WTC11 (cell line): ENCODE results near the gene IRF4. TPM values are rescaled to one million over a fixed set of nuclear protein-coding genes. Genes with fewer than 3 reads are reported as not detected.

ENCODE experiments used
- EMX1 ChIP-seq: fragments of 250-450 bp; sonication (Bioruptor Pico); IDR thresholded peaks from 2 replicates; pipeline ENCODE4 v1.8.0; 2021; ENCODE audit warnings: mild to moderate bottlenecking
- FOXJ3 ChIP-seq: sonication (generic); formaldehyde crosslinking; IDR thresholded peaks from 2 replicates; pipeline ENCODE4 v1.9.0; 2021; ENCODE audit warnings: missing genetic modification reagents, mild to moderate bottlenecking, borderline replicate concordance
- GABPB1 ChIP-seq: sonication (generic); formaldehyde crosslinking; IDR thresholded peaks from 2 replicates; pipeline ENCODE4 v1.8.1; 2023; ENCODE audit warnings: mild to moderate bottlenecking, missing genetic modification reagents
- JAZF1 ChIP-seq: fragments of 250-450 bp; sonication (Bioruptor Pico); IDR thresholded peaks from 2 replicates; pipeline ENCODE4 v1.9.0; 2021; ENCODE audit warnings: moderate library complexity, mild to moderate bottlenecking, inconsistent platforms
- MYBL2 ChIP-seq: sonication (generic); formaldehyde crosslinking; IDR thresholded peaks from 2 replicates; pipeline ENCODE4 v1.8.1; 2023; ENCODE audit warnings: mild to moderate bottlenecking, moderate library complexity, missing genetic modification reagents
- NFATC4 ChIP-seq: fragments of 250-450 bp; sonication (Bioruptor Pico); IDR thresholded peaks from 2 replicates; pipeline ENCODE4 v1.9.0; 2021; ENCODE audit warnings: mild to moderate bottlenecking
- NFE2L1 ChIP-seq: sonication (generic); formaldehyde crosslinking; IDR thresholded peaks from 2 replicates; pipeline ENCODE4 v1.8.1; 2023; ENCODE audit warnings: missing genetic modification reagents
- NR3C1 ChIP-seq: sonication (generic); formaldehyde crosslinking; conservative IDR thresholded peaks from 2 replicates; pipeline ENCODE4 v1.8.1; 2023; ENCODE audit warnings: low read depth, mild to moderate bottlenecking, missing genetic modification reagents
- RORB ChIP-seq: fragments of 250-450 bp; sonication (Bioruptor Pico); IDR thresholded peaks from 2 replicates; pipeline ENCODE4 v1.9.0; 2021; ENCODE audit warnings: mild to moderate bottlenecking
- TEAD4 ChIP-seq: sonication (generic); formaldehyde crosslinking; IDR thresholded peaks from 2 replicates; pipeline ENCODE4 v1.8.0; 2022; ENCODE audit warnings: mild to moderate bottlenecking, missing genetic modification reagents
- ZNF121 ChIP-seq: sonication (generic); formaldehyde crosslinking; IDR thresholded peaks from 2 replicates; pipeline ENCODE4 v1.8.0; 2023; ENCODE audit warnings: missing genetic modification reagents
- ZNF423 ChIP-seq: fragments of 250-450 bp; sonication (Bioruptor Pico); IDR thresholded peaks from 2 replicates; pipeline ENCODE4 v2.1.2; 2022; ENCODE audit warnings: mild to moderate bottlenecking, moderate library complexity
- total RNA-seq: library from RNA; stranded (reverse); gene quantifications from 3 replicates; pipeline ENCODE4 v1.2.3, GENCODE V29; 2021
- TF ChIP-seq, protein P1 (sequence below): sonication (generic); formaldehyde crosslinking; IDR thresholded peaks from 2 replicates; pipeline ENCODE4 v1.8.1; 2022; ENCODE audit warnings: mild to moderate bottlenecking, moderate library complexity, missing genetic modification reagents
- TF ChIP-seq, protein P2 (sequence below): sonication (generic); formaldehyde crosslinking; conservative IDR thresholded peaks from 2 replicates; pipeline ENCODE4 v1.8.1; 2023; ENCODE audit warnings: mild to moderate bottlenecking, low read depth, missing genetic modification reagents, moderate library complexity
- TF ChIP-seq, protein P3 (sequence below): sonication (generic); formaldehyde crosslinking; IDR thresholded peaks from 2 replicates; pipeline ENCODE4 v1.8.1; 2022; ENCODE audit warnings: low read depth, missing genetic modification reagents, borderline replicate concordance
- TF ChIP-seq, protein P4 (sequence below): sonication (generic); formaldehyde crosslinking; IDR thresholded peaks from 2 replicates; pipeline ENCODE4 v1.8.0; 2023; ENCODE audit warnings: missing genetic modification reagents
- TF ChIP-seq, protein P5 (sequence below): sonication (generic); formaldehyde crosslinking; IDR thresholded peaks from 2 replicates; pipeline ENCODE4 v1.8.1; 2022; ENCODE audit warnings: mild to moderate bottlenecking, missing genetic modification reagents, moderate library complexity, borderline replicate concordance
- TF ChIP-seq, protein P6 (sequence below): sonication (generic); formaldehyde crosslinking; IDR thresholded peaks from 2 replicates; pipeline ENCODE4 v1.8.1; 2023; ENCODE audit warnings: mild to moderate bottlenecking, missing genetic modification reagents, moderate library complexity
- TF ChIP-seq, protein P7 (sequence below): fragments of 250-450 bp; sonication (Bioruptor Pico); IDR thresholded peaks from 2 replicates; pipeline ENCODE4 v2.1.2; 2022; ENCODE audit warnings: mild to moderate bottlenecking, moderate library complexity
- TF ChIP-seq, protein P8 (sequence below): sonication (generic); formaldehyde crosslinking; IDR thresholded peaks from 2 replicates; pipeline ENCODE4 v1.8.0; 2022; ENCODE audit warnings: missing genetic modification reagents

The IRF4 gene
- total RNA-seq, 1 experiment from 2014 or later, result 1.6 TPM

DNA sequence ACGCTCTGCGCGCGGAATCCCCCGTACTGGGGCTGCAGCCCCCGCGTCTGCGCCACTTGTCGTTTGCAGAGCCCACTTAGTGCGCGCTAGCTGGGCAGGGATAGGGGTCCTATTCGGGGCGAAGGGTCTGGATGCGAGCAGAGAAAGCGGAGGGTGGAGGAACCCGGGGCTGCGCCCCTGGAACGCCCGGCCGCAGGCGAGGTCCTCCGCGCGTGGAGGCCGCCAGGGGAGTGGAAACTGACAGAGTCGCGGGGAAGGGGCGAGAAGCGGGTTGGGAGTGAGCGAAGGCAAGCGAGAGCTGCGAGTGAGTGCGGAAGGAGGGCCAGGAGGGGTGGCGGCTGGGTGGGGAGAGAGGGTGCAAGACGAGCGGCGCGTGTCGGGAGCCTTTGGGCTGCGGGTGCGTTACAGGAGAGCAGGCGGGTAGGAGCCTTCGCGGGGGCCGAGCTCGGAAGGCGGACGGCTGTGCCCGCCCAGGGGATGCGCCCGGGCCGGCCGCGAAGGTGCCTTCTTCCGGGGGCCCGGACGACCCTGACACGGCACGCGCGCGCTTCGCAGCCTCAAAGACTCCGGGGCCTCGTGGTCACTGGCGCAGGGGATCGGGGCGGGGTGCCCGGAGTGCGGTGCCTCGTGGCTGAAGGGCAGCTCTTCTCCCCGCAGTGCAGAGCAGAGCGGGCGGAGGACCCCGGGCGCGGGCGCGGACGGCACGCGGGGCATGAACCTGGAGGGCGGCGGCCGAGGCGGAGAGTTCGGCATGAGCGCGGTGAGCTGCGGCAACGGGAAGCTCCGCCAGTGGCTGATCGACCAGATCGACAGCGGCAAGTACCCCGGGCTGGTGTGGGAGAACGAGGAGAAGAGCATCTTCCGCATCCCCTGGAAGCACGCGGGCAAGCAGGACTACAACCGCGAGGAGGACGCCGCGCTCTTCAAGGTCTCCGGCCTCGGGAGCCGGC lies 1.2 kb downstream of the IRF4 start (continued):
- TF ChIP-seq, protein P1, sequence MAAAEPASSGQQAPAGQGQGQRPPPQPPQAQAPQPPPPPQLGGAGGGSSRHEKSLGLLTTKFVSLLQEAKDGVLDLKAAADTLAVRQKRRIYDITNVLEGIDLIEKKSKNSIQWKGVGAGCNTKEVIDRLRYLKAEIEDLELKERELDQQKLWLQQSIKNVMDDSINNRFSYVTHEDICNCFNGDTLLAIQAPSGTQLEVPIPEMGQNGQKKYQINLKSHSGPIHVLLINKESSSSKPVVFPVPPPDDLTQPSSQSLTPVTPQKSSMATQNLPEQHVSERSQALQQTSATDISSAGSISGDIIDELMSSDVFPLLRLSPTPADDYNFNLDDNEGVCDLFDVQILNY (CRISPR knock-in tag), result peak; percentile 59; the same call in 1 of the 2 replicates
- no peak for TF ChIP-seq NFE2L1 (CRISPR knock-in tag)
- no peak for TF ChIP-seq EMX1 (CRISPR knock-in tag)
- no peak for TF ChIP-seq NR3C1 (CRISPR knock-in tag)
- peak; percentile 62; the same call in 1 of the 2 replicates for TF ChIP-seq TEAD4 (CRISPR knock-in tag)
- TF ChIP-seq GABPB1 (CRISPR knock-in tag), result no peak
- TF ChIP-seq, protein P2, sequence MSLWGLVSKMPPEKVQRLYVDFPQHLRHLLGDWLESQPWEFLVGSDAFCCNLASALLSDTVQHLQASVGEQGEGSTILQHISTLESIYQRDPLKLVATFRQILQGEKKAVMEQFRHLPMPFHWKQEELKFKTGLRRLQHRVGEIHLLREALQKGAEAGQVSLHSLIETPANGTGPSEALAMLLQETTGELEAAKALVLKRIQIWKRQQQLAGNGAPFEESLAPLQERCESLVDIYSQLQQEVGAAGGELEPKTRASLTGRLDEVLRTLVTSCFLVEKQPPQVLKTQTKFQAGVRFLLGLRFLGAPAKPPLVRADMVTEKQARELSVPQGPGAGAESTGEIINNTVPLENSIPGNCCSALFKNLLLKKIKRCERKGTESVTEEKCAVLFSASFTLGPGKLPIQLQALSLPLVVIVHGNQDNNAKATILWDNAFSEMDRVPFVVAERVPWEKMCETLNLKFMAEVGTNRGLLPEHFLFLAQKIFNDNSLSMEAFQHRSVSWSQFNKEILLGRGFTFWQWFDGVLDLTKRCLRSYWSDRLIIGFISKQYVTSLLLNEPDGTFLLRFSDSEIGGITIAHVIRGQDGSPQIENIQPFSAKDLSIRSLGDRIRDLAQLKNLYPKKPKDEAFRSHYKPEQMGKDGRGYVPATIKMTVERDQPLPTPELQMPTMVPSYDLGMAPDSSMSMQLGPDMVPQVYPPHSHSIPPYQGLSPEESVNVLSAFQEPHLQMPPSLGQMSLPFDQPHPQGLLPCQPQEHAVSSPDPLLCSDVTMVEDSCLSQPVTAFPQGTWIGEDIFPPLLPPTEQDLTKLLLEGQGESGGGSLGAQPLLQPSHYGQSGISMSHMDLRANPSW (CRISPR knock-in tag), result no peak
- TF ChIP-seq, protein P3, sequence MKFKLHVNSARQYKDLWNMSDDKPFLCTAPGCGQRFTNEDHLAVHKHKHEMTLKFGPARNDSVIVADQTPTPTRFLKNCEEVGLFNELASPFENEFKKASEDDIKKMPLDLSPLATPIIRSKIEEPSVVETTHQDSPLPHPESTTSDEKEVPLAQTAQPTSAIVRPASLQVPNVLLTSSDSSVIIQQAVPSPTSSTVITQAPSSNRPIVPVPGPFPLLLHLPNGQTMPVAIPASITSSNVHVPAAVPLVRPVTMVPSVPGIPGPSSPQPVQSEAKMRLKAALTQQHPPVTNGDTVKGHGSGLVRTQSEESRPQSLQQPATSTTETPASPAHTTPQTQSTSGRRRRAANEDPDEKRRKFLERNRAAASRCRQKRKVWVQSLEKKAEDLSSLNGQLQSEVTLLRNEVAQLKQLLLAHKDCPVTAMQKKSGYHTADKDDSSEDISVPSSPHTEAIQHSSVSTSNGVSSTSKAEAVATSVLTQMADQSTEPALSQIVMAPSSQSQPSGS (CRISPR knock-in tag), result no peak
- TF ChIP-seq, protein P4, sequence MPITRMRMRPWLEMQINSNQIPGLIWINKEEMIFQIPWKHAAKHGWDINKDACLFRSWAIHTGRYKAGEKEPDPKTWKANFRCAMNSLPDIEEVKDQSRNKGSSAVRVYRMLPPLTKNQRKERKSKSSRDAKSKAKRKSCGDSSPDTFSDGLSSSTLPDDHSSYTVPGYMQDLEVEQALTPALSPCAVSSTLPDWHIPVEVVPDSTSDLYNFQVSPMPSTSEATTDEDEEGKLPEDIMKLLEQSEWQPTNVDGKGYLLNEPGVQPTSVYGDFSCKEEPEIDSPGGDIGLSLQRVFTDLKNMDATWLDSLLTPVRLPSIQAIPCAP (CRISPR knock-in tag), result 0 out of 2 replicates have a peak, but pooled peaks have one; percentile 81
- TF ChIP-seq ZNF423, result no peak
- peak; percentile 56; the same call in 1 of the 2 replicates for TF ChIP-seq MYBL2 (CRISPR knock-in tag)
- no peak for TF ChIP-seq JAZF1
- TF ChIP-seq, protein P5, sequence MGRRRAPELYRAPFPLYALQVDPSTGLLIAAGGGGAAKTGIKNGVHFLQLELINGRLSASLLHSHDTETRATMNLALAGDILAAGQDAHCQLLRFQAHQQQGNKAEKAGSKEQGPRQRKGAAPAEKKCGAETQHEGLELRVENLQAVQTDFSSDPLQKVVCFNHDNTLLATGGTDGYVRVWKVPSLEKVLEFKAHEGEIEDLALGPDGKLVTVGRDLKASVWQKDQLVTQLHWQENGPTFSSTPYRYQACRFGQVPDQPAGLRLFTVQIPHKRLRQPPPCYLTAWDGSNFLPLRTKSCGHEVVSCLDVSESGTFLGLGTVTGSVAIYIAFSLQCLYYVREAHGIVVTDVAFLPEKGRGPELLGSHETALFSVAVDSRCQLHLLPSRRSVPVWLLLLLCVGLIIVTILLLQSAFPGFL, result no peak
- no peak for TF ChIP-seq ZNF121
- TF ChIP-seq, protein P6, sequence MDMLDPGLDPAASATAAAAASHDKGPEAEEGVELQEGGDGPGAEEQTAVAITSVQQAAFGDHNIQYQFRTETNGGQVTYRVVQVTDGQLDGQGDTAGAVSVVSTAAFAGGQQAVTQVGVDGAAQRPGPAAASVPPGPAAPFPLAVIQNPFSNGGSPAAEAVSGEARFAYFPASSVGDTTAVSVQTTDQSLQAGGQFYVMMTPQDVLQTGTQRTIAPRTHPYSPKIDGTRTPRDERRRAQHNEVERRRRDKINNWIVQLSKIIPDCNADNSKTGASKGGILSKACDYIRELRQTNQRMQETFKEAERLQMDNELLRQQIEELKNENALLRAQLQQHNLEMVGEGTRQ (CRISPR knock-in tag), result no peak
- TF ChIP-seq, protein P7, sequence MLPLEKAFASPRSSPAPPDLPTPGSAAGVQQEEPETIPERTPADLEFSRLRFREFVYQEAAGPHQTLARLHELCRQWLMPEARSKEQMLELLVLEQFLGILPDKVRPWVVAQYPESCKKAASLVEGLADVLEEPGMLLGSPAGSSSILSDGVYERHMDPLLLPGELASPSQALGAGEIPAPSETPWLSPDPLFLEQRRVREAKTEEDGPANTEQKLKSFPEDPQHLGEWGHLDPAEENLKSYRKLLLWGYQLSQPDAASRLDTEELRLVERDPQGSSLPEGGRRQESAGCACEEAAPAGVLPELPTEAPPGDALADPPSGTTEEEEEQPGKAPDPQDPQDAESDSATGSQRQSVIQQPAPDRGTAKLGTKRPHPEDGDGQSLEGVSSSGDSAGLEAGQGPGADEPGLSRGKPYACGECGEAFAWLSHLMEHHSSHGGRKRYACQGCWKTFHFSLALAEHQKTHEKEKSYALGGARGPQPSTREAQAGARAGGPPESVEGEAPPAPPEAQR, result no peak
- TF ChIP-seq FOXJ3, result no peak
- TF ChIP-seq RORB (CRISPR knock-in tag), result no peak
- TF ChIP-seq, protein P8, sequence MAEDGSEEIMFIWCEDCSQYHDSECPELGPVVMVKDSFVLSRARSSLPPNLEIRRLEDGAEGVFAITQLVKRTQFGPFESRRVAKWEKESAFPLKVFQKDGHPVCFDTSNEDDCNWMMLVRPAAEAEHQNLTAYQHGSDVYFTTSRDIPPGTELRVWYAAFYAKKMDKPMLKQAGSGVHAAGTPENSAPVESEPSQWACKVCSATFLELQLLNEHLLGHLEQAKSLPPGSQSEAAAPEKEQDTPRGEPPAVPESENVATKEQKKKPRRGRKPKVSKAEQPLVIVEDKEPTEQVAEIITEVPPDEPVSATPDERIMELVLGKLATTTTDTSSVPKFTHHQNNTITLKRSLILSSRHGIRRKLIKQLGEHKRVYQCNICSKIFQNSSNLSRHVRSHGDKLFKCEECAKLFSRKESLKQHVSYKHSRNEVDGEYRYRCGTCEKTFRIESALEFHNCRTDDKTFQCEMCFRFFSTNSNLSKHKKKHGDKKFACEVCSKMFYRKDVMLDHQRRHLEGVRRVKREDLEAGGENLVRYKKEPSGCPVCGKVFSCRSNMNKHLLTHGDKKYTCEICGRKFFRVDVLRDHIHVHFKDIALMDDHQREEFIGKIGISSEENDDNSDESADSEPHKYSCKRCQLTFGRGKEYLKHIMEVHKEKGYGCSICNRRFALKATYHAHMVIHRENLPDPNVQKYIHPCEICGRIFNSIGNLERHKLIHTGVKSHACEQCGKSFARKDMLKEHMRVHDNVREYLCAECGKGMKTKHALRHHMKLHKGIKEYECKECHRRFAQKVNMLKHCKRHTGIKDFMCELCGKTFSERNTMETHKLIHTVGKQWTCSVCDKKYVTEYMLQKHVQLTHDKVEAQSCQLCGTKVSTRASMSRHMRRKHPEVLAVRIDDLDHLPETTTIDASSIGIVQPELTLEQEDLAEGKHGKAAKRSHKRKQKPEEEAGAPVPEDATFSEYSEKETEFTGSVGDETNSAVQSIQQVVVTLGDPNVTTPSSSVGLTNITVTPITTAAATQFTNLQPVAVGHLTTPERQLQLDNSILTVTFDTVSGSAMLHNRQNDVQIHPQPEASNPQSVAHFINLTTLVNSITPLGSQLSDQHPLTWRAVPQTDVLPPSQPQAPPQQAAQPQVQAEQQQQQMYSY (CRISPR knock-in tag), result no peak
- TF ChIP-seq NFATC4 (CRISPR knock-in tag), result no peak
